ENCODE results near the gene KSR2.

The KSR2 gene

GRCh38 chr12:117583092-117583491, 385.7 kb downstream of the KSR2 start (continued):
- no peak for TF ChIP-seq SCRT2 (tag by site-specific recombination; IDR thresholded peaks at IDR 0.05)
- no peak for TF ChIP-seq ZNF645 (tag by site-specific recombination; IDR thresholded peaks at IDR 0.05)
- TF ChIP-seq ZNF747 (tag by site-specific recombination; IDR thresholded peaks at IDR 0.05), result no peak
- TF ChIP-seq ZNF560 (tag by site-specific recombination; IDR thresholded peaks at IDR 0.05; ENCODE audit: borderline replicate concordance), result no peak
- peak; percentile 83 for TF ChIP-seq ZNF366 (tag by site-specific recombination; conservative IDR thresholded peaks at IDR 0.05)
- no peak for TF ChIP-seq KLF16 (tag by site-specific recombination; IDR thresholded peaks at IDR 0.05)
- TF ChIP-seq, protein P1, sequence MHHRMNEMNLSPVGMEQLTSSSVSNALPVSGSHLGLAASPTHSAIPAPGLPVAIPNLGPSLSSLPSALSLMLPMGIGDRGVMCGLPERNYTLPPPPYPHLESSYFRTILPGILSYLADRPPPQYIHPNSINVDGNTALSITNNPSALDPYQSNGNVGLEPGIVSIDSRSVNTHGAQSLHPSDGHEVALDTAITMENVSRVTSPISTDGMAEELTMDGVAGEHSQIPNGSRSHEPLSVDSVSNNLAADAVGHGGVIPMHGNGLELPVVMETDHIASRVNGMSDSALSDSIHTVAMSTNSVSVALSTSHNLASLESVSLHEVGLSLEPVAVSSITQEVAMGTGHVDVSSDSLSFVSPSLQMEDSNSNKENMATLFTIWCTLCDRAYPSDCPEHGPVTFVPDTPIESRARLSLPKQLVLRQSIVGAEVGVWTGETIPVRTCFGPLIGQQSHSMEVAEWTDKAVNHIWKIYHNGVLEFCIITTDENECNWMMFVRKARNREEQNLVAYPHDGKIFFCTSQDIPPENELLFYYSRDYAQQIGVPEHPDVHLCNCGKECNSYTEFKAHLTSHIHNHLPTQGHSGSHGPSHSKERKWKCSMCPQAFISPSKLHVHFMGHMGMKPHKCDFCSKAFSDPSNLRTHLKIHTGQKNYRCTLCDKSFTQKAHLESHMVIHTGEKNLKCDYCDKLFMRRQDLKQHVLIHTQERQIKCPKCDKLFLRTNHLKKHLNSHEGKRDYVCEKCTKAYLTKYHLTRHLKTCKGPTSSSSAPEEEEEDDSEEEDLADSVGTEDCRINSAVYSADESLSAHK (tag by site-specific recombination; IDR thresholded peaks at IDR 0.05), result no peak
- no peak for TF ChIP-seq ZNF549 (tag by site-specific recombination; IDR thresholded peaks at IDR 0.05)
- no peak for TF ChIP-seq ZNF24 (tag by site-specific recombination; IDR thresholded peaks at IDR 0.05)
- TF ChIP-seq ZBTB26 (tag by site-specific recombination; optimal IDR thresholded peaks at IDR 0.05), result no peak
- TF ChIP-seq GLIS1 (tag by site-specific recombination; IDR thresholded peaks at IDR 0.05), result no peak

- no peak overlapping the region for H3K27ac ChIP-seq (ENCODE audit: extremely low read depth, low read depth, low read length)
- H3K4me3 ChIP-seq (ENCODE audit: low read depth, low read length), result no peak overlapping the region
- ChIA-PET CTCF (interaction anchor here (1.2 to 1.9 kb wide), 3 partner anchors 7 to 275 kb away, joined by 5 to 7 read pairs (median 5); no protein-coding TSS in a partner anchor), POLR2A (no interaction called here)
- H3K9me3 ChIP-seq (ENCODE audit: control insufficient read depth, insufficient read depth, low read depth, low read length), result no peaks in the 10 kb centered on the region
- no peak for TF ChIP-seq ZNF202 (tag by site-specific recombination; IDR thresholded peaks at IDR 0.05; ENCODE audit: borderline replicate concordance)
- TF ChIP-seq ZXDB (tag by site-specific recombination; IDR thresholded peaks at IDR 0.05), result no peak
- no peak for TF ChIP-seq ZNF341 (tag by site-specific recombination; IDR thresholded peaks at IDR 0.05; ENCODE audit: low read depth)
- no peak for TF ChIP-seq ZNF184 (tag by site-specific recombination; IDR thresholded peaks at IDR 0.05)
- TF ChIP-seq ZNF791 (tag by site-specific recombination; IDR thresholded peaks at IDR 0.05), result no peak
- no peak for TF ChIP-seq SETDB1 (IDR thresholded peaks at IDR 0.05; ENCODE audit: insufficient read length, low read length)
- no peak for TF ChIP-seq ZNF23 (tag by site-specific recombination; IDR thresholded peaks at IDR 0.05; ENCODE audit: borderline replicate concordance)
- no peak for TF ChIP-seq ZNF792 (tag by site-specific recombination; IDR thresholded peaks at IDR 0.05)
- TF ChIP-seq KLF10 (tag by site-specific recombination; IDR thresholded peaks at IDR 0.05), result no peak
- no peak for TF ChIP-seq HOXA7 (CRISPR knock-in tag; IDR thresholded peaks at IDR 0.05; ENCODE audit: borderline replicate concordance)
- TF ChIP-seq YY1 (tag by site-specific recombination; IDR thresholded peaks at IDR 0.05), result no peak
- TF ChIP-seq ZNF776 (tag by site-specific recombination; IDR thresholded peaks at IDR 0.05; ENCODE audit: borderline replicate concordance), result no peak
- no peaks in the 10 kb centered on the region for H3K4me1 ChIP-seq (ENCODE audit: control insufficient read depth, insufficient read depth, low read length)
- H3K36me3 ChIP-seq (ENCODE audit: control insufficient read depth in 2 of 2, insufficient read depth in 1 of 2, low read length in 2 of 2), result no peaks in the 10 kb centered on the region
Measured at GRCh38 chr12:117582135-117582784, 386.5 kb downstream of the KSR2 start.

Data from HEK293 (cell line).